NCI-H1436 (cell line): ENCODE results near the gene RERGL.
"Not testable (repeated sequence)": the region's sequence is repeated elsewhere in the genome, so short reads cannot be mapped to it uniquely, and the experiment has no call there.

Experiments
- DNase-seq: peaks from one replicate; lab custom pipeline; 2025; lab: John Stamatoyannopoulos, UW

RERGL gene, protein sequence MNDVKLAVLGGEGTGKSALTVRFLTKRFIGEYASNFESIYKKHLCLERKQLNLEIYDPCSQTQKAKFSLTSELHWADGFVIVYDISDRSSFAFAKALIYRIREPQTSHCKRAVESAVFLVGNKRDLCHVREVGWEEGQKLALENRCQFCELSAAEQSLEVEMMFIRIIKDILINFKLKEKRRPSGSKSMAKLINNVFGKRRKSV

DNA sequence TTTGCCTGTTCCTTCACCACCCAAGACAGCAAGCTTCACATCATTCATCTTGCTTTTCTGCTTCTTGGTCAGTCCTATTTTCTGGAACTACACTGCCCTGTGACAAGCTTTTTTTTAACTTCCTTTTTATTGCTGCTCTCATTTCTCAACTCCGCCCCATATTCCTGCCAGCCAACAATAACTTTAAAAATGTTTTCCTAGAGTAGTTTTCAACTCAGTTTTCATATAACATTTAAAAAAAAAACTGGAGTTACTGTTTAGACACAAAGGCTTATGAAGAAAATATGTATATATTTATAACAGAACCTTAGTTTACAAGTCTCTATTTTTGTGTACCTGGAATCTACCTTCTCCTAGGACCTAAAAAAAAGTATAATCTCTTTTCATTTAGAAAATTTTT, at the start of gene RERGL:
Gene RERGL (minus strand): TSS at position 101 of the 400 bp plus-strand sequence. CDS start 53 bp downstream, at position 48.
- no peak for DNase-seq

DNA sequence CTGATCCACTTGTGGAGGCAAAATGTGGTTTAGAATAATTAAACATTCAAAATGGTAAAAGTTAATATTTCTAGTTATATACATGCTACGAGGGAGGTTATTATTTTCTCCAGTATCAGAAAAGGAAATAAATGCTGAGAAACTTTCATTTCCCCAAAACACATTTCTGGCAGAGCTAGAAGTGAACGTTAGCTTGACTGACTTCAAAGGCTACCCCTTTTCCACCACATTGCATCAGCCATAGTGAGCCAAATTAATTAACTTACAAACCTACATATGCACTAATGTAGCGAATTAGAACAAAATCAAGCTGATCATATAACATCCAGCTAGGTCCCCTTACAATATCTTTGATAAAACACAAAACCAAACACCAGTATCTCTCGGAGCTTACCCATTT, 49.3 kb upstream of the RERGL start:
- DNase-seq, result no peak

DNA sequence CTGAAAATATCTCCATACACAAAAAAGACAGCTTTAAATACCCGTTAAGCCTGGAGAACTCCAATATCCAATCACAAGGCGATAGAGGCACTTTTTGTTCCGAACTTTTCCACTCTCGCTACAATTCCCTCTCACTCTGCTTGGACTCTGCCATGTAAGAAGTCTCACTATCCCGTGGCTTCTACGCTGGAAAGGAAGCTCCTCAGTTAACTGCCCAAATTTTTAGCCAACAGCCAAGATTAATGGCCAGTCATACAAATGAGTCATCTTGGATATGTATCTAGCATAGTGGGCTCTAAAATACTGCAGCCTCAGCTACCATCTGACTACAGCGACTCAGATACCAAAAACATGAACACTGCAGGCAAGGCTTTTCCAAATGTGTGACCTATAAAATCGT, 45.5 kb upstream of the RERGL start:
- no peak for DNase-seq

DNA sequence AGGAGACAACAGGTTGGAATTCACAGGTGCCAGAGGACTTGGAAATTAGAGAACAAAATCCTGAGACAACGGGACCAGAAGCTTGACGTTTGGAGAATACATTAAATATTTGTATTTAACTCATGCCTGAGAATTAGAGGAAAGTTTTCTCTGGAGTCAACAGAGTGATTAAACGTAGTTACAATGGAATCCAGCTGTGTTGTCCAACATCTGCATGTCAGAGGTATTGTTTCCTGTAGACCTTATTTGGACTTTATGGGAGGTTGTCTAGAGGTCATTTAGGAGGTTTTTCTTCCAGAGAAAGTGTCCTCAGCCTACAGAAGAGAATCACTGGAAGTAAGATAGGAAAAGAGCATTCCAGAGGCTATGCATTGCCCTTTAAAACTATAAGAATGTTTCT, 45.1 kb upstream of the RERGL start:
- no peak for DNase-seq

DNA sequence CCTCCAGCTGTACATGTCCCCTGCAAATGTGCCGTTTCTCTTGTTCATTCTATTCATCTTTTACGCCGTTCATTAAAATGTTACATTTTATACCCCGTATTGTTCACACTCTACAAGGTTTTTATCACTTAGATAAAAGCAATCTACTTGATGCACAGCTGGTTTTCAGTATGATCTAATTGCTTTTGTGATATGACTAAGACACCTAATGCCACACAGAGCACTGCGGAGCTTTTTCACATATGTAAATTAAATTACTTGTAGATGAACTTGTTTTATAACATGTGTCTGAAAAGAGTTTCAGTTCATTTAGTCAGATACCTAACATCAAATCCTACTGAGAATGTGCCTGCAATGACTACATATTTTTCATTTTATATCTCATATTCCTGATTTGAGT, 40.9 kb upstream of the RERGL start:
- no peak for DNase-seq

DNA sequence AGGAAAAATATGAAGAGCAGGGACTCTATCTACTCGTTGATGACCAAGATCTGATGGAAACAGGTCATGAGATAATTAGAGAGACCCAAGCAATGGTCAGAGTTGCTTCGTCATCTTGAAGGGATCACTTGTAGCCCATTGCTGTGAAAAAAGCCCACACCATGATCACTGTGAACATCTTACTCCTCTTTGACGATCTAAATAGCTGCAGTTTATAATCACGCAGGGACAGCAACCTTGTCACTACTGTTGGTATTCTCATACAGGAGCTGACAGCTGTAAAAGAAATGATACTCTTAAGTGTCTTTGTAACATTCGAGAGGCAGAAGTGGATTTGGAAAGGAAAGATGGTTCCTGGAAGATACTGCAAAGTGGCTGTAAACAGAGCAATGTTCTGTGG, 33.7 kb upstream of the RERGL start:
- DNase-seq, result no peak

DNA sequence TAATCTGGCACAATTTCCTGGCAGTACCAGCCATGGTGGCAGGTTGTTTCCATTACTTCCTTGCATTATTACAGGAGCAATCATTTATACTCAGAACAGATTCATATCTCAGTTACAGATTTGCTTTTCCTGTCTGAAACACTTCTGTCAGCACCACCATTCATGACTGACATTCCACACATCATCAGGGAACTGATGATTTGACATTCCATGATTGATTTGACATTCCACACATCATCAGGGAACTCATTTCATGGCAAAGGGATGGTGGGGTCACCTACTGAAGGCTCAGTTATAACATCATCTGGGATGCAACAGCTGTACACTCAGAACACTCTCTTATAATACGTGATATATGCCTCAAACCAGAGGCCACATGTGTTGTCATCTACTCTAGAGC, 30.9 kb upstream of the RERGL start:
- DNase-seq, result no peak

DNA sequence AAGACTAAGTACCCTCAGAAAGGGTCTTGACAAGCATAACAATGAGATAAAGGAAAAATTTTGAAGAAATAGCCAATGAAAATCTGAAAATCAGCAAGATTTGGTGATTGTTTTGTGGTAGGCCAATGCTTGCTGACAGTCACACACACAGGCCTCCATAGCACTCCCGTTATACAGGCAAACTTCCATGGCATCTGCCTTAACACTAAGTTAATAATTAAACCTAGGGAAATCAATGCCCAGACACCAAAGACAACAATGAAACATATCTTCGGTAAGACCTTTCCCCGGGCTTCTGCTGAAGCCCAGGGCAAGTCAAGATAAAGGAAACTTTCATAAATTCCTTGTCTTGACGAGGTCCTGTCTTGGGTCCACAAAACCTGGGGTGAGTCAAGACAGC, 18.6 kb upstream of the RERGL start:
- DNase-seq, result no peak

DNA sequence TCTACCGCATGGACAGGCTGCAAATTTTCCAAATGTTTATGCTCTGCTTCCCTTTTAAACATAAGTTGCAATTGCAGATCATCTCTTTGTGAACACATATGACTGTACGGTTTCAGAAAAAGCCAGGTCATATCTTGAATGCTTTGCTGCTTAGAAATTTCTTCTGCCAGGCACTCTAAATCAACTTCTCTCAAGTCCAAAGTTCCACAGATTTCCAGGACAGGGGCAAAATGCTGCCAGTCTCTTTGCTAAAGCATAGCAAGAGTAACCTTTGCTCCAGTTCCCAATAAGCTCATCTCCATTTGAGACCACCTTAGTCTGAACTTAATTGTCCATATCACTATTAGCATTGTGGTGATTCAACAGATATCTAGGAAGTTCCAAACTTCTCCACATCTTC, 13.6 kb upstream of the RERGL start:
- no peak for DNase-seq

DNA sequence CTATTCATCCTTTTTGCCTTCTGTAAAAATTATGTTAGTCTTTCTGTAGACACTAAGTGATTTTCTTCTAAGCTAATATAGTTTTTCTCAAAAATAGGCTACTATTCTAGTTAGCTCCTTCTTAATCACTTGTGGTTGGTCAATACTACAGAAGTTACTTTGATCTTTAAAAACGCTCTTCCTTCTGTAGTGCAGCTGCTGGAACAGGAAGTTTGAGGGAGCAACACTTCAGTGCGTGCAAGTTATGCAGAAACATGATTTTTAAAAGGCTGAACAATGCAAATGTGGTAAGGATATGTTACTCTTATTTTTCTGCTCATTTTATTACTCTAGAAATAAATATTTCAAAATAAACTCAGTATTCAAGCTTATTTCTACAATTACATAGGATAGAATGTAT, 11.1 kb upstream of the RERGL start:
- no peak for DNase-seq

DNA sequence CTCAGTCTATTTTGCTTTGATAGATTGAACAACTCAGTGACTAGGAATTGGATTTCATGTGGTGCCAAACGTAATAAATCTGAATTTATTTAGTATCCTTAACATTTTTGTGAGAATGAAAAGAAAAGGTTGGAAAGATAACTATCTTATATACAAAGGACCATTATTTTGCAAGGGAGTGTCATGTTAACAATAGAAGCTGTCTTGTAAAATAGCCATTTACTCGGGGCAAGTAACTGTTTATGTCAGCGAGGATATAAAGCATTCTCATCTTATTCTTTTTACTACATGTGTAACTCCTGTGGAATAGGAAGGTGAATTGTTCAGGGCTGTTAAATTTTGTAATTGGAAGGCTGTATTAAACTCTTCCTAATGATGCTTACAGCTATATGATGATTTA, 5.9 kb downstream of the RERGL start:
- DNase-seq, result no peak

DNA sequence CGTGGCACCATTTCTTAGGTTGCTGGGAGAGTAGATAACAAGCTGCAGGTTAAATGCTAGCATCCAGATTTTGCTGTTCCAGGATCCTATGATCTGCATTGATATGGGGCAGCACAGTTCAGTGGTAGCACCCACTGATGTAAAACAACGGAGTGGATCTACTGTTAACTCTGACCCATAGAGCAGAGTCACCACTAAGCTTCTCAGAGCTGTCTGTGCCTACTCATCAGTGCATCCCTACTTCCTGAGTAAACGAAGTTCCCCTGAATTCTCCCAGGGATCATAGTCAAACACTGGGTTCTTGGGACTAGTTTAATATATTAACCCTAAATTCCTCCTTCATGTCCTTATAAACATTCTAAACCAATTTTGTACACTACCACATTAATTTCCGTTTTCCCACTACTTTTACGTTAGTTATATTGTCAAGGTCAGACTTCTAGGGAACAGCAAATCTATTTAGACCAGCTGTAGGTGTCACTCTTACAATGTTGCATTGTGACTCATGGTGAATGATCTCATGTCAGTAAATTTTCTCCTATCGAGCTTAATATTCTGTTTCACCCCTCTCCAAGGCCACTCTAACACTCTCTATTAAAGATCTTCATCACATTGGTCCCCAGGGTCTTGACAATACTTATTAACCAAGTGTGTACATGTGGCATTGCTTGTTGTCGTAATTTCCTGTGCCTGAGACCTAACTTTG, 10.3 kb downstream of the RERGL start:
- DNase-seq, result no peak

DNA sequence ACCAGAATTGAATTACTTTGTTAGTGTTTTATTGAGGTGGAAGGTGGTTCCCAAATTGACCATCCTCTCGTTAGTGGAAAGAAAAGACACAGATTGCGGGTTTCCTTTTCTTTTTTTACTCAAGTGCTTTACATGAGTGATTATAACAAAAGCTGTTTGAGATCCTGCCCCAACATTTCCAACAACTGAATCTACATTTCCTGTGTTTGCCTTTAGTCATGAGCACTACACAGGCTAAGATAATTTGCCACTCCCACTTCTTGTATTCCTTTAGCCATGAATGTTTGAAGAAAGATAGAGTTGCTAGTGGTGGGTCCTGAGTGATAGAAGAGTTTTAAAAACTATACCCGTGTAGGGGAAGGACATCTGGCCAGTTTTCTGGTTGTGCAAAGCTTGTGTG, 16.0 kb downstream of the RERGL start:
- no peak for DNase-seq

DNA sequence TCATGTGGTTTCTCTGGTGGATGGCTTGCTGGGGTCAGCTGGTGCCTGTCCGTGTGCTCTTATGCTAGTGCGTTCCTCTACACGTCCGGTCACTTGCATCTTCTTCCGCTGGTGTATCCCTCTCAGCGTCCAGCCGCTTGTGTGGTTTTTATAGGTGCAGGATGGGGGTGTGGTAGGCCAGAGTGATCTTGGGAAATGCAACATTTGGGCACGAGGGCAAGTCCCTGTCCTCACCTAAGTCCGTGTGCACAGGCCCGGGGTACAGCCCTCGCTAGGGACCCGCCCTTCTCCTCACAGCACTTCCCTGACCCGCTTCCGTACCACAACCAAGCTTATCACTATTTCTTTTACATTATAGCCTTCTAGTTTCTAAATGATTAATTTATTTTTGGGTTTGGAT, 17.3 kb downstream of the RERGL start:
- DNase-seq, result no peak

DNA sequence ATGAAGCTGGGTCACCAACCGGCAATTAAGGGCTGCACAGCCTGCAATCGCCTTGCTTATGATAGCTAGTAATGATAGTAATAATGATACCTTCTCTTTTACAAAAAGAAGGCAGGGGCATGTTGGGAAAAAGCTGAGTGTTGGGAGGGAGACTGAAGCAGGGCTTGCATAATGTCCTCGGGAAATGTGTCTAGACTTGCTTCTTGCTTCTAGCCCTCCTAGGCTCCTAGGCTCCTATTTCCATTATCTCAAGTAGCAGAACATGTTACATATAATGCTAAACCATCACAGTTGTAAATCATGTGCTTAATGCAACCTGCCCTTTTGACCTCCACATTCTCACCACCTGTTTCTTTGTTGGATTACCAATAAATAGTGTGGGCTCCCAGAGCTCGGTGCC, 18.7 kb downstream of the RERGL start:
- DNase-seq, result no peak

DNA sequence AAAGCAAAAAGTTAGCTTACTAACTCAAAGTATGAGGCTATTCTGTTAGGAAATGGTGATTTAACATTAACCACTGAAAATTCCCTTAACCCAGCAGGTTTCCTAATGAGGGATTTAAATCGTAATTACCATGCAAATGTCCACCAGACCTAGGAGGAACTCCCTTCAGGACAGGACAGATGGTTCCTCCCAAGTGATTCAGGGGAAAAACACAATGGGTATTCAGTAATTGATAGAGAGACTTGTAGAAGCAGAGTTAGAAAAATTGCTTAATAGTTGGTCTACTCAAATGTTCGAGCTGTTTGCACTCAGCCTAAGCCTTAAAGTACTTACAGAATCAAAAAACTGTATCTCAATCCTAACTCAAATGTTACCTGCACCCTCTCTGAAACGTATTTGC, 21.6 kb downstream of the RERGL start:
- no peak for DNase-seq

DNA sequence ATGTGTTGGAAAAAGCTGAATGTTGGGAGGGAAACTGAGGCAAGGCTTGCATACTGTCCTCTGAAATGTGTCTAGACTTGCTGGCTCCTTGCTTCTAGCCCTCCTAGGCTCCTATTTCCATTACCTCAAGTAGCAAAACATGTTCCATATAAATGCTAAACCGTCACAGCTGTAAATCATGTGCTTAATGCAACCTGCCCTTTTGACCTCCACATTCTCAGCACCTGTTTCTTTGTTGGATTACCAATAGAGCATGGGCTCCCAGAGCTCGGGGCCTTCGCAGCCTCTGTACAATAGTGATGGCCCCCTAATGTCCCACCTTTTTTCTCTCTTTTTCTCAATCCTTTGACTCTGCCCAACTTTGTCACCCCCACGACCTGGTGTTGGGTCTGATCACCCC, 23.3 kb downstream of the RERGL start:
- DNase-seq, result no peak

DNA sequence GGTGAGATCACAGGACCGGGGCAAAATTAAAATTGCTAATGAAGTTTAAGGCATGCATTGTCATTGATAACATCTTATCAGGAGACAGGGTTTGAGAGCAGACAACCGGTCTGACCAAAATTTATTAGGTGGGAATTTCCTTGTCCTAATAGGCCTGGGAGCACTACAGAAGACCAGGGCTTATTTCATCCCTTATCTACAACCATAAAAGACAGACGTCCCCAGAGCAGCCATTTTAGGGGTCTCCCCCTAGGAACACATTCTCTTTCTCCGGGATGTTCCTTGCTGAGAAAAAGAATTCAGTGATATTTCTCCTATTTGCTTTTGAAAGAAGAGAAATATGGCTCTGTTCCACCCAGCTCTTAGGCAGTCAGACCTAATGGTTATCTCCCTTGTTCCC, 27.1 kb downstream of the RERGL start:
- DNase-seq, result not testable (repeated sequence)

DNA sequence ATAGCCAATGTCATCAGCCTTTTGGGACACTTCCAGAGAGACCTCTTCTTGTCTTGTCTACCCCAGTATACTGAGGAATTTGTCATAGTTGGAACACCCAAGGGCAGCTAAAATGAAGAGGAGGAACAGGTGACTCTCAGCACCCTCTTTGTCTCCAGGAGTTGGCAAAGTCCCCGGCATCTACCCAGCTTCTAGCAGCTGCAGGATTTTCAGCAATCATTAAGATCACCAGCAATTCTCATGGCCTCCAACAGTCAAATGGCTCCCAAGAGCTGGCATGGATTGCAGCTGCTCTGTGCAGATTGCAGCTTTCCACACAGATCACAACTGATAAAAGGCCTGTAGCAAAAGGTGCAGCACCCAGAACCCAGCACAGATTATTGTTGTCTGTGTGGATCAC, 32.9 kb downstream of the RERGL start:
- no peak for DNase-seq

DNA sequence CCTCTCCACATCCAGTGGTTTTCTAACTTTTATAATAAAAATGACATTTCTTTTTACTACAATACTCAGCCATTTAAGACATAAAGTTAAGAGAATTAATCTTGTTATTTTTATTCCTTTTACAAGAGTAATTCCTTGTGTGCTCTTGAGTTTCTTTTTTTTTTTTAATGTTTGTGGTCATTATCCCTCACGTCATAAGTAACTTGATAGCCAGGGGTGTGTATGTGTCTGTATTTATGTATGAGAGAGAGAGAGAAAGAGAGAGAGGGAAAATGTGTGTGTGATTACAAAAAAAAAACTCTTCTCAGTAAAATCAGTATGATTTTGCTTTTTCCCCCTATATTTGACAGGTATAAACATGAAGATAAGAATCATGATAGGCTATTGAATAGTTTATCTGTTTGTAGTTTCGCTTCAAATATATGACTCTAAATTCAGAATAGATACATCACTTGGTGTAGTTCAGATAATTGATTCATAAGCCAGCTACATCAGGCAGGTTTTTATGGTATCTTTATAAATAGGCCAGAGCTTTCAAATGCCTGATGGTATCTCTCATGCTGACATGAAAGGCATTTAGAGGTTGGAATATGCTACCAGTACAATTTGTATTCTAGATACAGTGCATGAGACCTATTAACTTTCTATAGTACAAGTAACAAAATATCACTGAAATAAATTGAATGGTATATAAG, 34.9 kb downstream of the RERGL start:
- DNase-seq, result no peak

DNA sequence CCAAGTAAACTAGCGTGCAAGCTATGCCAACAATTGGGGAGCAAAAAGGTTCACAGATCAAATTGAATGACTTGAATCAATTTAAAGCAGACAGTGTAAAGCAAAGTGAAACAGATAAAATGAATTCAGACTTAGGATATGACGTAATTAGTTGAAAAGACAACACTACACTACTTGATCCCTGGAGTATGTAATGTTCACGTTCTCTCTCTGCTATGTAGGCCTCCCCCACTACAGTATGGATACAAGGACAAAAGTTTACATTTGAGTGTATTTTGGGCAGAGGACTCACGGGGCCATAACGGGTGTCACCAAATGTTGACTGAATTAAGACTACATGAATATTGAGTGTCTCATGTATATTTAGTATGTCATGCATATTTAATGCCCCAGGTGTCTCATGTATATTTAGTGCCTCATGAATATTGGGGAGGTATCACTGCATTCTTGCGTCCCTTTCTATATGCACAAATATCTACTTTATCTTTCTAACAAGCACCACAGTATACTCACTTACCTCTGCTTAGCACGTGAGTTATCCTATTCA, 44.5 kb downstream of the RERGL start:
- no peak for DNase-seq

DNA sequence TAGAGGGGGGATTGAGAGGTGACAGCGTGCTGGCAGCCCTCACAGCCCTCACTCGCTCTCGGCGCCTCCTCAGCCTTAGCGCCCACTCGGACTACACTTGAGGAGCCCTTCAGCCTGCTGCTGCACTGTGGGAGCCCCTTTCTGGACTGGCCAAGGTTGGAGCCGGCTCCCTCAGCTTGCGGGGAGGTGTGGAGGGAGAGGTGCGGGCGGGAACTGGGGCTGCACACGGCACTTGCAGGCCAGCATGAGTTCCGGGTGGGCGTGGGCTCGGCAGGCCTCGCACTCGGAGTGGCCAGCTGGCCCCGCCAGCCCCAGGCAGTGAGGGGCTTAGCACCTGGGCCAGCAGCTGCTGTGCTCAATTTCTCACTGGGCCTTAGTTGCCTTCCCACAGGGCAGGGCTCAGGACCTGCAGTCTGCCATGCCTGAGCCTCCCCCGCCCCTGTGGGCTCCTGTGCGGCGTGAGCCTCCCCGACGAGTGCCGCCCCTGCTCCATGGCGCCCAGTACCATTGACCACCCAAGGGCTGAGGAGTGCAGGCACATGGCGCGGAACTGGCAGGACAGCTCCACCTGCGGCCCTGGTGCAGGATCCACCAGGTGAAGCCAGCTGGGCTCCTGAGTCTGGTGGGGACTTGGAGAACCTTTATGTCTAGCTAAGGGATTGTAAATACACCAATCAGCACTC, 49.8 kb downstream of the RERGL start:
- DNase-seq, result not testable (repeated sequence)
